GM12891 (cell line): Measurements from ENCODE around the gene STK25.

Experiments used
- POLR2A ChIP-seq: IDR thresholded peaks from 2 replicates; pipeline ENCODE4 v1.6.1; 2011; ENCODE audit warnings: low read depth, low read length, control low read depth
- POLR2AphosphoS5 ChIP-seq: IDR thresholded peaks from 2 replicates; pipeline ENCODE4 v1.6.1; 2011; ENCODE audit warnings: low read depth, low read length, control low read depth
- POU2F2 ChIP-seq: IDR thresholded peaks from 2 replicates; pipeline ENCODE4 v1.6.1; 2011; ENCODE audit warnings: low read depth, mild to moderate bottlenecking, control low read depth, low read length, moderate library complexity
- SPI1 ChIP-seq: IDR thresholded peaks from 2 replicates; pipeline ENCODE4 v1.6.1; 2011; ENCODE audit warnings: low read depth, low read length, control low read depth
- TAF1 ChIP-seq: IDR thresholded peaks from 2 replicates; pipeline ENCODE4 v1.6.1; 2011; ENCODE audit warnings: low read depth, low read length, control low read depth

GRCh38 chr2:241551998-241552737 lies 43.8 kb upstream of the STK25 start:
- TF ChIP-seq POLR2AphosphoS5 = no peak
- TF ChIP-seq POLR2A = no peak
- no peak for TF ChIP-seq TAF1
- no peak for TF ChIP-seq POU2F2
- TF ChIP-seq SPI1 = no peak
